ENCODE results near the gene KIF4A. TPM values are rescaled to one million over a fixed set of nuclear protein-coding genes. Genes with fewer than 3 reads are reported as not detected.

Gene KIF4A
- total and polyA plus RNA-seq, 10 of the 15 experiments (the other 5 are each of a cell fraction or from before 2014, with no cell fraction given): 10.8 to 28.8 (median 22.5) TPM

- Histone ChIP-seq H3K27ac (ENCODE audit: control insufficient read depth, insufficient read depth) (peak overlapping the region; percentile 50; the same call in 1 of the 2 replicates), H3K4me2 (ENCODE audit: control insufficient read depth, insufficient read depth) (peak overlapping the region; percentile 79), H3K36me3 (ENCODE audit: control insufficient read depth in 2 of 2, insufficient read depth in 2 of 2, low read length in 1 of 2) (no peaks in the 10 kb centered on the region), H3K4me3 (peak overlapping the region; percentile 75), H3K9ac (ENCODE audit: control insufficient read depth, insufficient read depth, low read length) (peak overlapping the region; percentile 73), H3K9me3 (replicated peaks; ENCODE audit: control insufficient read depth, insufficient read depth, low read length) (no peaks in the 10 kb centered on the region), H3K27me3 (replicated peaks in 1 of 2; ENCODE audit: control insufficient read depth in 2 of 2, insufficient read depth in 2 of 2, low read length in 1 of 2) (no peaks in the 10 kb centered on the region), H4K20me1 (ENCODE audit: control insufficient read depth, insufficient read depth) (no peaks in the 10 kb centered on the region), H3K79me2 (ENCODE audit: control insufficient read depth, insufficient read depth, low read length) (no peaks in the 10 kb centered on the region), H2AFZ (ENCODE audit: control insufficient read depth, low read depth, low read length) (peak overlapping the region; percentile 89), H3K4me1 (ENCODE audit: control insufficient read depth, insufficient read depth, low read length) (peaks cover 15% of the 10 kb centered on the region)
- intact Hi-C loops (cut with micrococcal nuclease; ENCODE audit: unreplicated experiment) (loop anchor here (5.0 kb wide), 1 partner anchor 402 kb away; no protein-coding TSS in a partner anchor), in situ Hi-C loops (cut with MboI) (loop anchor here (25.0 kb wide), 1 partner anchor 397 kb away; the partner anchor contains the start of gene AWAT2)
- 27% methylated on average over 20 of the region's 45 CpGs for WGBS (ENCODE audit: insufficient coverage, insufficient replicate concordance, low lambda C conversion rate, missing lambda C conversion rate)
- SMC1A ChIA-PET (ENCODE audit: uncharacterized antibody, unreplicated experiment): interaction anchor here (1.2 kb wide), 1 partner anchor 298 kb away, joined by 3 read pairs; no protein-coding TSS in a partner anchor
- POLR2A ChIA-PET: interaction anchor here (0.5 to 0.8 kb wide), 2 partner anchors 9 to 143 kb away, joined by 4 read pairs; no protein-coding TSS in a partner anchor
- ATAC-seq: peak; percentile 84
- no TSS peak for BruUV-seq (replicated peaks)
- no peak for DNase-seq (ENCODE audit: low read depth, low spot score)
- FAIRE-seq: no peak
- CTCF ChIA-PET: interaction anchor here (0.6 to 2.7 kb wide), 13 partner anchors 8 to 301 kb away, joined by 3 to 11 read pairs (median 4); partner anchors contain the start of genes GDPD2, IGBP1, KIF4A and PDZD11
- RAD21 ChIA-PET (ENCODE audit: unreplicated experiment): interaction anchor here (1.2 to 1.9 kb wide), 3 partner anchors 10 to 301 kb away, joined by 4 to 5 read pairs (median 5); partner anchors contain the start of gene IGBP1
- TF ChIP-seq IKZF1 (conservative IDR thresholded peaks at IDR 0.05): peak; percentile 20
- TF ChIP-seq BHLHE40 (IDR thresholded peaks at IDR 0.05; ENCODE audit: borderline replicate concordance in 1 of 2, low read depth in 2 of 2, low read length in 1 of 2): peak in 1 of 2 experiments; percentile 70; a peak in 2 of 4 replicates
- peak; percentile 77 for TF ChIP-seq GABPA (IDR thresholded peaks at IDR 0.05; ENCODE audit: low read depth)
- 0 out of 2 replicates have a peak, but pooled peaks have one; percentile 15 for TF ChIP-seq LARP7 (IDR thresholded peaks at IDR 0.05)
- TF ChIP-seq NR2C2 (IDR thresholded peaks at IDR 0.05; ENCODE audit: borderline replicate concordance, control insufficient read depth, insufficient read length, low read depth): no peak
- no peak for TF ChIP-seq BRCA1 (IDR thresholded peaks at IDR 0.05; ENCODE audit: low read depth, low read length)
- peak; percentile 59 for TF ChIP-seq SIX5 (IDR thresholded peaks at IDR 0.05; ENCODE audit: low read depth, low read length, severe bottlenecking)
- no peak for TF ChIP-seq NFYA (IDR thresholded peaks at IDR 0.05; ENCODE audit: borderline replicate concordance, low read depth, low read length)
- TF ChIP-seq HCFC1 (IDR thresholded peaks at IDR 0.05; ENCODE audit: low read length): peak; percentile 65; the same call in 1 of the 2 replicates
- no peak for TF ChIP-seq CBX5 (IDR thresholded peaks at IDR 0.05; ENCODE audit: low read depth)
- no peak for TF ChIP-seq IRF5 (IDR thresholded peaks at IDR 0.05; ENCODE audit: borderline replicate concordance)
- peak; percentile 6 for TF ChIP-seq SP1 (IDR thresholded peaks at IDR 0.05; ENCODE audit: low read depth, low read length)
- TF ChIP-seq MEF2B (IDR thresholded peaks at IDR 0.05; ENCODE audit: partially characterized antibody, poor library complexity, severe bottlenecking): no peak
- no peak for TF ChIP-seq HDAC6 (IDR thresholded peaks at IDR 0.05; ENCODE audit: unreplicated experiment)
- peak; percentile 70; the same call in 1 of the 2 replicates for TF ChIP-seq ZBTB40 (IDR thresholded peaks at IDR 0.05; ENCODE audit: borderline replicate concordance)
- no peak for TF ChIP-seq TBL1XR1 (IDR thresholded peaks at IDR 0.05; ENCODE audit: low read depth, low read length)
- no peak for TF ChIP-seq ZNF24 (IDR thresholded peaks at IDR 0.05)
- TF ChIP-seq EED (IDR thresholded peaks at IDR 0.05; ENCODE audit: low read depth): 0 out of 2 replicates have a peak, but pooled peaks have one; percentile 35
- TF ChIP-seq CREM (IDR thresholded peaks at IDR 0.05; ENCODE audit: low read depth): no peak
- TF ChIP-seq STAT3 (IDR thresholded peaks at IDR 0.05; ENCODE audit: low read depth, low read length): no peak
Observed at GRCh38 chrX:70434352-70434866, 144.5 kb downstream of the KIF4A start.

All from GM12878 (cell line).